B cell (primary cell): ENCODE data around the gene HOMEZ. TPM values are rescaled to one million over a fixed set of nuclear protein-coding genes. Genes with fewer than 3 reads are reported as not detected.

Source experiments
- ATAC-seq: fragments of 200-7000 bp; cut with Tn5 transposase; one replicate; pipeline ENCODE4 v1.10.0; 2021; ENCODE audit warnings: low read depth, mild to moderate bottlenecking, moderate number of reproducible peaks, moderate library complexity
- CTCF ChIA-PET: fragments of 350-600 bp; sonication (Branson Sonifier 250); formaldehyde crosslinking; loops from one replicate; lab custom pipeline; 2021; ENCODE audit warnings: antibody characterized with exemption, inconsistent platforms; lab: Charles Lee
- POLR2A ChIA-PET: fragments of 350-600 bp; sonication (Branson Sonifier 250); formaldehyde crosslinking; loops from one replicate; lab custom pipeline; 2021; ENCODE audit warnings: antibody characterized with exemption; lab: Charles Lee
- DNase-seq: peaks from one replicate; pipeline ENCODE4 v3.0.0; 2013
- H2AFZ ChIP-seq: 2 replicates; pipeline ENCODE4 v1.6.1; 2012; ENCODE audit warnings: mild to moderate bottlenecking, low read depth, low read length; ENCODE audit not compliant: insufficient read depth, poor library complexity, severe bottlenecking
- H3K27ac ChIP-seq, 2 donors: 1 replicate in 1 of 2; 2 replicates in 1 of 2; pipeline ENCODE4 v1.5.1; 2012 to 2013; ENCODE audit warnings: low read length in 2 of 2, mild to moderate bottlenecking in 2 of 2, moderate library complexity in 1 of 2
- H3K27me3 ChIP-seq, 4 experiments: fragments of 200-600 bp in 1 of 4; sonication (generic) in 1 of 4; replicated peaks in 1 of 4; 1 replicate in 2 of 4; 2 replicates in 2 of 4; pipeline versions ENCODE4 v1.6.1 to v1.7.0; 2013 to 2016; ENCODE audit warnings: low read length in 3 of 4, mild to moderate bottlenecking in 2 of 4, mixed read lengths in 1 of 4, moderate library complexity in 1 of 4; ENCODE audit not compliant: insufficient read depth in 4 of 4, control insufficient read depth in 3 of 4; ENCODE audit errors: control extremely low read depth in 1 of 4
- H3K36me3 ChIP-seq, 2 experiments: replicated peaks in 1 of 2; 1 replicate in 1 of 2; 2 replicates in 1 of 2; pipeline versions ENCODE4 v1.6.1 to v1.7.1; 2013; ENCODE audit warnings: low read length in 1 of 2; ENCODE audit not compliant: insufficient read depth in 2 of 2, control insufficient read depth in 1 of 2; ENCODE audit errors: control extremely low read depth in 1 of 2, extremely low read depth in 1 of 2
- H3K4me1 ChIP-seq, 2 donors: fragments of 200-600 bp in 1 of 2; sonication (generic) in 1 of 2; 1 replicate in 1 of 2; 2 replicates in 1 of 2; pipeline versions ENCODE4 v1.5.1 to v1.6.1; 2013 to 2017; ENCODE audit warnings: low read length in 2 of 2; ENCODE audit not compliant: control insufficient read depth in 2 of 2, insufficient read depth in 2 of 2
- H3K4me2 ChIP-seq: replicated peaks from 2 replicates; pipeline ENCODE3; 2012; ENCODE audit warnings: mild to moderate bottlenecking, low read depth, low read length; ENCODE audit not compliant: poor library complexity, severe bottlenecking
- H3K4me3 ChIP-seq, 5 experiments: fragments of 200-600 bp in 1 of 5; sonication (generic) in 1 of 5; 1 replicate in 3 of 5; 2 replicates in 2 of 5; pipeline versions ENCODE4 v1.5.1 to v1.7.0; 2011 to 2016; ENCODE audit warnings: low read length in 4 of 5, mild to moderate bottlenecking in 4 of 5, low read depth in 2 of 5, control low read depth in 1 of 5, moderate library complexity in 1 of 5; ENCODE audit not compliant: insufficient read depth in 1 of 5; ENCODE audit errors: control extremely low read depth in 1 of 5, extremely low read depth in 1 of 5
- H3K79me2 ChIP-seq: fragments of 200-600 bp; sonication (generic); one replicate; pipeline ENCODE4 v1.6.0; 2016; ENCODE audit warnings: low read length; ENCODE audit not compliant: control insufficient read depth, insufficient read depth
- H3K9ac ChIP-seq: fragments of 200-600 bp; sonication (generic); 2 replicates; pipeline ENCODE4 v1.6.1; 2017; ENCODE audit warnings: mild to moderate bottlenecking, low read length, moderate library complexity
- H3K9me3 ChIP-seq, 3 donors: one replicate each; pipeline versions ENCODE4 v1.6.1 to v1.7.1; 2013; ENCODE audit warnings: low read length in 2 of 3; ENCODE audit not compliant: control insufficient read depth in 2 of 3, insufficient read depth in 1 of 3; ENCODE audit errors: control extremely low read depth in 1 of 3
- H4K20me1 ChIP-seq: 2 replicates; pipeline ENCODE4 v1.6.0; 2012; ENCODE audit warnings: mild to moderate bottlenecking, low read length; ENCODE audit not compliant: insufficient read depth, control insufficient read depth, poor library complexity, severe bottlenecking
- H3K27ac Mint-ChIP-seq: one replicate; pipeline ENCODE4 v1.8.0; 2021; ENCODE audit warnings: mixed read lengths
- H3K27me3 Mint-ChIP-seq: one replicate; pipeline ENCODE4 v1.8.0; 2021; ENCODE audit warnings: mixed read lengths
- H3K4me1 Mint-ChIP-seq: one replicate; pipeline ENCODE4 v1.8.0; 2021; ENCODE audit warnings: mixed read lengths
- H3K4me3 Mint-ChIP-seq: one replicate; pipeline ENCODE4 v1.8.0; 2021; ENCODE audit warnings: mixed read lengths
- H3K9me3 Mint-ChIP-seq: one replicate; pipeline ENCODE4 v1.8.0; 2022; ENCODE audit warnings: mixed read lengths; ENCODE audit not compliant: insufficient read depth
- CTCF ChIP-seq: fragments of 200-600 bp; IDR thresholded peaks from one replicate; pipeline ENCODE4 v1.8.0; 2022; ENCODE audit warnings: antibody characterized with exemption, mild to moderate bottlenecking
- EZH2 ChIP-seq: IDR thresholded peaks from 2 replicates; pipeline ENCODE4 v1.6.1; 2012; ENCODE audit warnings: borderline replicate concordance, low read depth, mild to moderate bottlenecking, moderate library complexity, low read length; ENCODE audit not compliant: insufficient read depth, poor library complexity, severe bottlenecking
- WGBS: methylation state at CpG from one replicate; pipeline ENCODE4 v1.1.5; 2013; ENCODE audit warnings: missing lambda C conversion rate; ENCODE audit not compliant: insufficient coverage; 5-methylcytosine and 5-hydroxymethylcytosine counted together
- intact Hi-C: fragments of 100-400 bp; cut with micrococcal nuclease; formaldehyde crosslinking; loops from one replicate; pipeline ENCODE4 v1.10.0; 2022
- polyA plus RNA-seq: library from polyadenylated mRNA; depleted of rRNA; stranded (reverse); fragments of >200 nt; gene quantifications from 2 replicates; pipeline ENCODE4 v1.2.3, GENCODE V29; 2012
- total RNA-seq, 2 donors: library from RNA; stranded (reverse); fragments of 120-200 nt in 1 of 2; gene quantifications; 1 replicate in 1 of 2; 2 replicates in 1 of 2; pipeline versions ENCODE4 v1.2.3 to v1.2.4, GENCODE V29; 2013 to 2022

HOMEZ gene
- total and polyA plus RNA-seq, 2 donors (not counting 1 experiment from before 2014, with no cell fraction given), result 4.2 to 15.5 TPM

DNA sequence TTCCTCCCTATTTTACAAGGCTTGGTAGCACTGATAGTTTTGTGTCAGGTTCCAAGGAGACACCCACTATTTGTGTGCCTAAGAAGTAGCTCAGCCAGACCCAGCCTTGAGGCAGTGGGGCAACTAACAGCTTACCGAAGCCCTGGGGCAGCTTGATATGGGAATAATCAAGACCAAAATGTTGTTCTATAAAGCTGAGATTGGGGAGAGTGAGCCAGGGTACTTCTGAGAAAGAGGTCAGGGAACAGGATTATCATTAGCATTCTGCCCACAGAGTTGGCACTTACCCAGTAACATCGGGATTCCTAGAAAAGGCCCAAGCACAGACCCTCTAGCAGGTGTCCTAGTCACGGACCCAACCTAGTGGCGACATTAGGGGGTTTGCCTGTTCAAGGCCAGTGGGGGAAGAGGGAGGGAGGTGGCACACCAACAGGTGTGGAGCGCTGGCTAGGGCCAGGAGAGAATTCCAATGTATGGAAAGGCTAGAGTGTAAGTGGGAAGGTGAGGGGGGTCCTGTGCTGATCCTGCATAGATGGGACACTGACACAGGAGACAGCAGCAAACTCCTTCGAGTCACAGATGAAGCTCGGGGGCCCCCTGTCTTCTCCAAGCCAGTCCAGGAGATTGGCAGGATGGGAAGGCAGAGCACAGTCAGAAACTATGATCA lies 11.8 kb upstream of the HOMEZ start:
- Histone ChIP-seq H3K9ac (no peak overlapping the region), H3K4me3 (no peak overlapping the region), H3K4me1 (peaks cover 14 to 22% of the 10 kb centered on the region in 2 donors), H3K9me3 (no peaks in the 10 kb centered on the region), H3K36me3 (peaks cover 0 to 14% of the 10 kb centered on the region in 2 experiments), H3K79me2 (peaks cover 6% of the 10 kb centered on the region), H3K27ac (no peak overlapping the region), H3K4me2 (no peak overlapping the region), H3K27me3 (no peaks in the 10 kb centered on the region), H4K20me1 (no peaks in the 10 kb centered on the region), H2AFZ (no peak overlapping the region)
- ChIA-PET CTCF (interaction anchor here (0.7 to 8.6 kb wide), 7 partner anchors 8 to 178 kb away, joined by 3 to 56 read pairs (median 3); partner anchors contain the start of gene HOMEZ), POLR2A (no interaction called here)
- 96% methylated on average over 5 of the region's 7 CpGs for WGBS
- TF ChIP-seq CTCF (no peak), EZH2 (no peak)
- no peaks in the 10 kb centered on the region for H3K27me3 Mint-ChIP-seq
- peak overlapping the region; percentile 26 for H3K27ac Mint-ChIP-seq
- intact Hi-C loops, result no loop called here
- H3K4me3 Mint-ChIP-seq, result no peak overlapping the region
- ATAC-seq (no peak), DNase-seq (no peak)
- no peaks in the 10 kb centered on the region for H3K9me3 Mint-ChIP-seq
- peaks cover 34% of the 10 kb centered on the region for H3K4me1 Mint-ChIP-seq

- H3K36me3 ChIP-seq, result peaks cover 0 to 14% of the 10 kb centered on the region in 2 experiments
- H3K9ac ChIP-seq, result no peak overlapping the region
- Mint-ChIP-seq H3K9me3 (no peaks in the 10 kb centered on the region), H3K4me1 (peaks cover 31% of the 10 kb centered on the region), H3K27ac (no peak overlapping the region), H3K4me3 (no peak overlapping the region), H3K27me3 (no peaks in the 10 kb centered on the region)
- DNase-seq, result no peak
- TF ChIP-seq CTCF (no peak), EZH2 (no peak)
- H3K4me1 ChIP-seq, result peaks cover 14 to 22% of the 10 kb centered on the region in 2 donors
- no peaks in the 10 kb centered on the region for H4K20me1 ChIP-seq
- intact Hi-C loops, result no loop called here
- peaks cover 6% of the 10 kb centered on the region for H3K79me2 ChIP-seq
- no peak overlapping the region for H3K4me2 ChIP-seq
- no peaks in the 10 kb centered on the region for H3K27me3 ChIP-seq
- CTCF ChIA-PET, result interaction anchor here (0.7 to 8.6 kb wide), 8 partner anchors 7 to 177 kb away, joined by 3 to 56 read pairs (median 8); partner anchors contain the start of genes BCL2L2, HOMEZ and PABPN1
- ATAC-seq, result no peak
- no peak overlapping the region for H3K27ac ChIP-seq
- H3K4me3 ChIP-seq, result no peak overlapping the region
- H3K9me3 ChIP-seq, result no peaks in the 10 kb centered on the region
- H2AFZ ChIP-seq, result no peak overlapping the region
- POLR2A ChIA-PET, result no interaction called here
- over 99% methylated on average over 6 of the region's 7 CpGs for WGBS
Measured at GRCh38 chr14:23297096-23297495, 11.2 kb upstream of the HOMEZ start.
